Measurements from ENCODE around the gene CLSTN2. TPM values are rescaled to one million over a fixed set of nuclear protein-coding genes. Genes with fewer than 3 reads are reported as not detected.

The CLSTN2 gene
- total RNA-seq, 4 donors from 2014 or later, result 3.7 to 9.5 (median 7.4) TPM

GRCh38 chr3:140249188-140249587 is 314.2 kb downstream of the CLSTN2 start:
- no peak for DNase-seq (ENCODE audit: extremely low spot score)
- Histone ChIP-seq H3K27ac (replicated peaks in 1 of 4) (no peak overlapping the region), H3K9me3 (no peaks in the 10 kb centered on the region), H3K4me1 (no peaks in the 10 kb centered on the region), H3K36me3 (no peaks in the 10 kb centered on the region), H3K4me3 (no peak overlapping the region), H3K27me3 (no peaks in the 10 kb centered on the region)
- TF ChIP-seq POLR2A (IDR thresholded peaks at IDR 0.05; ENCODE audit: low read depth) (no peak), POLR2AphosphoS5 (IDR thresholded peaks at IDR 0.05) (no peak), EP300 (IDR thresholded peaks at IDR 0.05) (no peak), CTCF (IDR thresholded peaks at IDR 0.05) (no peak)
- WGBS, result 89% methylated on average over 3 of the region's 3 CpGs
- intact Hi-C loops (cut with DNase I), result no loop called here

- H3K27me3 ChIP-seq, result no peaks in the 10 kb centered on the region
- H3K9me3 ChIP-seq, result no peaks in the 10 kb centered on the region
- no peak overlapping the region for H3K4me3 ChIP-seq
- H3K36me3 ChIP-seq, result no peaks in the 10 kb centered on the region
- WGBS, result 80% methylated on average over 7 of the region's 7 CpGs
- DNase-seq (ENCODE audit: extremely low spot score), result peak; percentile 90
- TF ChIP-seq POLR2A (IDR thresholded peaks at IDR 0.05; ENCODE audit: low read depth), result no peak
- TF ChIP-seq EP300 (IDR thresholded peaks at IDR 0.05), result no peak
- TF ChIP-seq POLR2AphosphoS5 (IDR thresholded peaks at IDR 0.05), result no peak
- no peak for TF ChIP-seq CTCF (IDR thresholded peaks at IDR 0.05)
- H3K4me1 ChIP-seq, result no peaks in the 10 kb centered on the region
- H3K27ac ChIP-seq (replicated peaks in 1 of 4), result peak overlapping the region in 2 of 4 donors; percentile 34 to 39
- intact Hi-C loops (cut with DNase I), result no loop called here
Measured at GRCh38 chr3:140250010-140250855, 315.2 kb downstream of the CLSTN2 start.

GRCh38 chr3:140250945-140251344 is 316.0 kb downstream of the CLSTN2 start:
- no peak for TF ChIP-seq EP300 (IDR thresholded peaks at IDR 0.05)
- no peak for TF ChIP-seq POLR2AphosphoS5 (IDR thresholded peaks at IDR 0.05)
- no peak for TF ChIP-seq POLR2A (IDR thresholded peaks at IDR 0.05; ENCODE audit: low read depth)
- no peak for TF ChIP-seq CTCF (IDR thresholded peaks at IDR 0.05)
- Histone ChIP-seq H3K4me3 (no peak overlapping the region), H3K27ac (replicated peaks in 1 of 4) (peak overlapping the region in 1 of 4 donors; percentile 39), H3K27me3 (no peaks in the 10 kb centered on the region), H3K9me3 (no peaks in the 10 kb centered on the region), H3K4me1 (no peaks in the 10 kb centered on the region), H3K36me3 (no peaks in the 10 kb centered on the region)
- intact Hi-C loops (cut with DNase I), result no loop called here
- 73% methylated on average over 4 of the region's 4 CpGs for WGBS
- DNase-seq (ENCODE audit: extremely low spot score), result peak; percentile 57

GRCh38 chr3:140251678-140252077 is 316.7 kb downstream of the CLSTN2 start:
- Histone ChIP-seq H3K4me1 (no peaks in the 10 kb centered on the region), H3K36me3 (no peaks in the 10 kb centered on the region), H3K4me3 (no peak overlapping the region), H3K27me3 (no peaks in the 10 kb centered on the region), H3K9me3 (no peaks in the 10 kb centered on the region), H3K27ac (replicated peaks in 1 of 4) (no peak overlapping the region)
- TF ChIP-seq POLR2A (IDR thresholded peaks at IDR 0.05; ENCODE audit: low read depth), result no peak
- no peak for TF ChIP-seq POLR2AphosphoS5 (IDR thresholded peaks at IDR 0.05)
- no peak for TF ChIP-seq CTCF (IDR thresholded peaks at IDR 0.05)
- intact Hi-C loops (cut with DNase I), result no loop called here
- 25% methylated on average over 2 of the region's 2 CpGs for WGBS
- DNase-seq (ENCODE audit: extremely low spot score), result peak; percentile 57

Data from esophagus muscularis mucosa (tissue), 4 donors.